ENCODE results near the gene TECR. TPM values are rescaled to one million over a fixed set of nuclear protein-coding genes. Genes with fewer than 3 reads are reported as not detected.
A peak's percentile ranks its signal among the peaks of the same experiment; 100 is the strongest.

TECR gene
- total and polyA plus RNA-seq, 9 of the 15 experiments (the other 6 are each of a cell fraction or from before 2014, with no cell fraction given), result 29.3 to 211 (median 81.4) TPM

DNA sequence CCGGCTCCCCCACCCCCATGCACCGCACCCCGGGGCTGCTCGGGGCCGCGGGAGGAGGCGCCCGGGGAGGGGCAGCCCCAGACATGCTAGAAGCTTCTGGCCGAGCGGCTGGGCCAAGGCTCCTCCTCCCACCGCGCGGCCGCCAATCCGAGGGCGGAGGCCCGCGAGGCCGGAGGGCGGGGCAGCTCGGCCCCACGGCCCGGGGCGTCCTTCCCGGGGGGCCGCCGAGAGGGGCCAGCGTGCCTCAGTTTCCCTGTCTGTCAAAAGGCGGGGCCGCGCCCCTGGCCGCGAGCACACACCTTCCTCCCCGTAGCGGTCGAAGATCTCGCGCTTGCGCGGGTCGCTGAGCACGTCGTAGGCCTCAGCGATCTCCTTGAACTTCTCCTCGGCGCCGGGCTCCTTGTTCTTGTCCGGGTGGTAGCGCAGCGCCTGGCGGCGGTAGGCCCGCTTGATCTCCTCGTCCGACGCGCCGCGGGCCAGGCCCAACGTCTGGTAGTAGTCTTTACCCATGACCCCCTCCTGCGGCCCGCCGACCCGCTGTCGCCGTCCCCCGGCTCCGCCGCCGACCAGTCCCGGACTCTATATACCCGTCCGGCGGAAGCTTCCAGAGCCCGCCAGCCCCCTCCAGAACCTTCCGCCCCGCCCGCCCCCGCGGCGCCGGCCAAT lies 11.4 kb upstream of the TECR start, which contains the start of gene DNAJB1 (continued):
- TF ChIP-seq, protein P1, sequence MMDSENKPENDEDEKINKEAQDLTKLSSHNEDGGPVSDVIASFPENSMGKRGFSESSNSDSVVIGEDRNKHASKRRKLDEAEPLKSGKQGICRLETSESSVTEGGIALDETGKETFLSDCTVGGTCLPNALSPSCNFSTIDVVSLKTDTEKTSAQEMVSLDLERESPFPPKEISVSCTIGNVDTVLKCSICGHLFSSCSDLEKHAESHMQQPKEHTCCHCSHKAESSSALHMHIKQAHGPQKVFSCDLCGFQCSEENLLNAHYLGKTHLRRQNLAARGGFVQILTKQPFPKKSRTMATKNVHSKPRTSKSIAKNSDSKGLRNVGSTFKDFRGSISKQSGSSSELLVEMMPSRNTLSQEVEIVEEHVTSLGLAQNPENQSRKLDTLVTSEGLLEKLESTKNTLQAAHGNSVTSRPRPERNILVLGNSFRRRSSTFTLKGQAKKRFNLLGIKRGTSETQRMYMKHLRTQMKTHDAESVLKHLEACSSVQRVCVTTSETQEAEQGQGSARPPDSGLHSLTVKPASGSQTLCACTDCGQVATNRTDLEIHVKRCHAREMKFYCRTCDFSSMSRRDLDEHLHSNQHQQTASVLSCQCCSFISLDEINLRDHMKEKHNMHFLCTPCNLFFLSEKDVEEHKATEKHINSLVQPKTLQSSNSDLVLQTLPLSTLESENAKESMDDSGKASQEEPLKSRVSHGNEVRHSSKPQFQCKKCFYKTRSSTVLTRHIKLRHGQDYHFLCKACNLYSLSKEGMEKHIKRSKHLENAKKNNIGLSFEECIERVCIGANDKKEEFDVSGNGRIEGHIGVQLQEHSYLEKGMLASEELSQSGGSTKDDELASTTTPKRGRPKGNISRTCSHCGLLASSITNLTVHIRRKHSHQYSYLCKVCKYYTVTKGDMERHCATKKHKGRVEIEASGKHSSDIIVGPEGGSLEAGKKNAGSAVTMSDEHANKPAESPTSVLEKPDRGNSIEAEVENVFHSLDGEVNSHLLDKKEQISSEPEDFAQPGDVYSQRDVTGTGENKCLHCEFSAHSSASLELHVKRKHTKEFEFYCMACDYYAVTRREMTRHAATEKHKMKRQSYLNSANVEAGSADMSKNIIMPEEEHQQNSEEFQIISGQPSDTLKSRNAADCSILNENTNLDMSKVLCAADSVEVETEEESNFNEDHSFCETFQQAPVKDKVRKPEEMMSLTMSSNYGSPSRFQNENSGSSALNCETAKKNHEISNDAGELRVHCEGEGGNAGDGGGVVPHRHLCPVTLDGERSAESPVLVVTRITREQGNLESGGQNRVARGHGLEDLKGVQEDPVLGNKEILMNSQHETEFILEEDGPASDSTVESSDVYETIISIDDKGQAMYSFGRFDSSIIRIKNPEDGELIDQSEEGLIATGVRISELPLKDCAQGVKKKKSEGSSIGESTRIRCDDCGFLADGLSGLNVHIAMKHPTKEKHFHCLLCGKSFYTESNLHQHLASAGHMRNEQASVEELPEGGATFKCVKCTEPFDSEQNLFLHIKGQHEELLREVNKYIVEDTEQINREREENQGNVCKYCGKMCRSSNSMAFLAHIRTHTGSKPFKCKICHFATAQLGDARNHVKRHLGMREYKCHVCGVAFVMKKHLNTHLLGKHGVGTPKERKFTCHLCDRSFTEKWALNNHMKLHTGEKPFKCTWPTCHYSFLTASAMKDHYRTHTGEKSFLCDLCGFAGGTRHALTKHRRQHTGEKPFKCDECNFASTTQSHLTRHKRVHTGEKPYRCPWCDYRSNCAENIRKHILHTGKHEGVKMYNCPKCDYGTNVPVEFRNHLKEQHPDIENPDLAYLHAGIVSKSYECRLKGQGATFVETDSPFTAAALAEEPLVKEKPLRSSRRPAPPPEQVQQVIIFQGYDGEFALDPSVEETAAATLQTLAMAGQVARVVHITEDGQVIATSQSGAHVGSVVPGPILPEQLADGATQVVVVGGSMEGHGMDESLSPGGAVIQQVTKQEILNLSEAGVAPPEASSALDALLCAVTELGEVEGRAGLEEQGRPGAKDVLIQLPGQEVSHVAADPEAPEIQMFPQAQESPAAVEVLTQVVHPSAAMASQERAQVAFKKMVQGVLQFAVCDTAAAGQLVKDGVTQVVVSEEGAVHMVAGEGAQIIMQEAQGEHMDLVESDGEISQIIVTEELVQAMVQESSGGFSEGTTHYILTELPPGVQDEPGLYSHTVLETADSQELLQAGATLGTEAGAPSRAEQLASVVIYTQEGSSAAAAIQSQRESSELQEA (IDR thresholded peaks at IDR 0.05; ENCODE audit: low read depth), result no peak
- TF ChIP-seq NR0B1 (IDR thresholded peaks at IDR 0.05; ENCODE audit: partially characterized antibody) (no peak), RB1 (IDR thresholded peaks at IDR 0.05; ENCODE audit: low read depth) (peak; percentile 61; the same call in 1 of the 2 replicates), KAT2B (IDR thresholded peaks at IDR 0.05; ENCODE audit: low read depth, low read length) (no peak), GTF2F1 (IDR thresholded peaks at IDR 0.05; ENCODE audit: low read depth, low read length) (peak; percentile 90), ZBTB33 (CRISPR knock-in tag; IDR thresholded peaks at IDR 0.05) (peak; percentile 71), SP1 (CRISPR knock-in tag; IDR thresholded peaks at IDR 0.05) (peak; percentile 70; the same call in 1 of the 2 replicates), KDM4B (IDR thresholded peaks at IDR 0.05; ENCODE audit: borderline replicate concordance in 2 of 2, low read depth in 1 of 2) (peak in 1 of 2 experiments; percentile 55; a peak in 1 of 4 replicates), PHF20 (IDR thresholded peaks at IDR 0.05; ENCODE audit: partially characterized antibody) (peak; percentile 72), MTA3 (IDR thresholded peaks at IDR 0.05; ENCODE audit: borderline replicate concordance) (peak; percentile 88; the same call in 1 of the 2 replicates), ZNF395 (CRISPR knock-in tag; IDR thresholded peaks at IDR 0.05) (peak; percentile 43; the same call in 1 of the 2 replicates), NONO (IDR thresholded peaks at IDR 0.05; ENCODE audit: low read depth in 2 of 2, low read length in 1 of 2) (peak; percentile 9 to 93; a peak in 3 of 4 replicates), RBFOX2 (IDR thresholded peaks at IDR 0.05; ENCODE audit: low read depth, low read length) (peak; percentile 95), KDM2B (CRISPR knock-in tag; IDR thresholded peaks at IDR 0.05) (0 out of 2 replicates have a peak, but pooled peaks have one; percentile 22)
